B cell (primary cell): Measurements from ENCODE around the gene IFT22.

Experiments
- EZH2 ChIP-seq: IDR thresholded peaks from 2 replicates; pipeline ENCODE4 v1.6.1; 2012; ENCODE audit warnings: borderline replicate concordance, low read depth, mild to moderate bottlenecking, moderate library complexity, low read length; ENCODE audit not compliant: insufficient read depth, poor library complexity, severe bottlenecking
- TF ChIP-seq, protein P1 (sequence below): fragments of 200-600 bp; IDR thresholded peaks from one replicate; pipeline ENCODE4 v1.8.0; 2022; ENCODE audit warnings: antibody characterized with exemption, mild to moderate bottlenecking

DNA sequence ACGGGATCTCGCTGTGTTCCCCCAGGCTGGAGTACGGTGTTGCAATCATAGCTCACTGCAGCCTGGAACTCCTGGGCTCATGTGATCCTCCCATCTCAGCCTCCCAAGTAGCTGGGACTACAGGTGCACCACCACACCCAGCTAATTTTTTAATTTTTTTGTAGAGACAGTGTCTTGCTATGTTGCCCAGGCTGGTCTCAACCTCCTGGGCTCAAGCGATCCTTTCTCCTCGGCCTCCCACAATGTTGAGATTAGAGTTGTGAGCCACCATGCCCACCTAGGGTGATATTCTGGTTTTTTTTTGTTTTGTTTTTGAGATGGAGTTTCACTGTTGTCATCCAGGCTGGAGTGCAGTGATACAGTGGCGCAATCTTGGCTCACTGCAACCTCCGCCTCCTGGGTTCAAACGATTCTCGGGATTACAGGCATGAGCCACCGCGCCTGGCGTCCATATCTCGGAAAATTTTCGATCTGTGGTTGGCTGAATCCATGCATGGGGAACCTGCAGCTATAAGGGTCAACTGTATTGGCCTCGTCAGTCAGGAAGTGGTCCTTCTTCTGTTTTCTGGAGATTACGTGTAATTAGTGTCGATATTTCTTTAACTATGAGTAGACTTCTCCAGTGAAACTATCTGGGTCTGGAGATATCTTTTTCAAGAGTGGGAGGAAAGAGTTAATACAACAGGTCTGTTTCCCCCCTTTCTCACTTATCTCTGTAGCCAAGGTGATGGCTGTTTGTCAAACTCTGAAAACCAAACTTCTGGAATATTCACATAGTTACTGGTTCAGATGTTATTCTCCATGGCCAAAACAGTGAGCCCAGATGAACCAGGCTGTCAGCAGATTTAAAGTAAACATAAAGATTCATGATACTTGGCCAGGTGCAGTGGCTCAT, 55.7 kb downstream of the IFT22 start:
- TF ChIP-seq, protein P1, sequence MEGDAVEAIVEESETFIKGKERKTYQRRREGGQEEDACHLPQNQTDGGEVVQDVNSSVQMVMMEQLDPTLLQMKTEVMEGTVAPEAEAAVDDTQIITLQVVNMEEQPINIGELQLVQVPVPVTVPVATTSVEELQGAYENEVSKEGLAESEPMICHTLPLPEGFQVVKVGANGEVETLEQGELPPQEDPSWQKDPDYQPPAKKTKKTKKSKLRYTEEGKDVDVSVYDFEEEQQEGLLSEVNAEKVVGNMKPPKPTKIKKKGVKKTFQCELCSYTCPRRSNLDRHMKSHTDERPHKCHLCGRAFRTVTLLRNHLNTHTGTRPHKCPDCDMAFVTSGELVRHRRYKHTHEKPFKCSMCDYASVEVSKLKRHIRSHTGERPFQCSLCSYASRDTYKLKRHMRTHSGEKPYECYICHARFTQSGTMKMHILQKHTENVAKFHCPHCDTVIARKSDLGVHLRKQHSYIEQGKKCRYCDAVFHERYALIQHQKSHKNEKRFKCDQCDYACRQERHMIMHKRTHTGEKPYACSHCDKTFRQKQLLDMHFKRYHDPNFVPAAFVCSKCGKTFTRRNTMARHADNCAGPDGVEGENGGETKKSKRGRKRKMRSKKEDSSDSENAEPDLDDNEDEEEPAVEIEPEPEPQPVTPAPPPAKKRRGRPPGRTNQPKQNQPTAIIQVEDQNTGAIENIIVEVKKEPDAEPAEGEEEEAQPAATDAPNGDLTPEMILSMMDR: no peak
- no peak for TF ChIP-seq EZH2
